Esophagus mucosa (tissue), 1 donor: ENCODE results near the gene NATD1. TPM values are rescaled to one million over a fixed set of nuclear protein-coding genes. Genes with fewer than 3 reads are reported as not detected.

Experiments
- ATAC-seq: fragments of 200-7000 bp; cut with Tn5 transposase; one replicate; pipeline ENCODE4 v1.9.1; 2020
- total RNA-seq: library from RNA; stranded (reverse); gene quantifications from one replicate; pipeline ENCODE4 v1.2.4, GENCODE V29; 2023
- donor health status: DM: yes; HTN: yes; CAD: no.

Gene NATD1
- total RNA-seq, 1 donor from 2014 or later: 2.1 TPM

GRCh38 chr17:21275579-21276263 lies 22.5 kb upstream of the NATD1 start:
- peak; percentile 90 for ATAC-seq

- ATAC-seq: peak; percentile 3
Measured at GRCh38 chr17:21275047-21275578, 21.9 kb upstream of the NATD1 start.

- ATAC-seq: peak; percentile 3
Measured at GRCh38 chr17:21272881-21273792, 19.9 kb upstream of the NATD1 start.

- ATAC-seq: peak; percentile 39
Measured at GRCh38 chr17:21272250-21272649, 19.0 kb upstream of the NATD1 start.

- no peak for ATAC-seq
Measured at GRCh38 chr17:21271454-21272183, 18.4 kb upstream of the NATD1 start.

- no peak for ATAC-seq
Measured at GRCh38 chr17:21269394-21269793, 16.2 kb upstream of the NATD1 start.

GRCh38 chr17:21268596-21269188 lies 15.5 kb upstream of the NATD1 start:
- ATAC-seq: peak; percentile 8

- ATAC-seq: peak; percentile 92
Measured at GRCh38 chr17:21263376-21263775, 10.2 kb upstream of the NATD1 start.

GRCh38 chr17:21262259-21262993 lies 9.2 kb upstream of the NATD1 start:
- ATAC-seq: peak; percentile 13

GRCh38 chr17:21258593-21258992 lies 5.4 kb upstream of the NATD1 start:
- ATAC-seq: no peak

- ATAC-seq: peak; percentile 78
Measured at GRCh38 chr17:21253646-21254441, 634 bp upstream of the NATD1 start.

- ATAC-seq: no peak
Measured at GRCh38 chr17:21252289-21252795, 868 bp downstream of the NATD1 start.

- no peak for ATAC-seq
Measured at GRCh38 chr17:21251337-21252010, 1.7 kb downstream of the NATD1 start.

GRCh38 chr17:21250854-21251253 lies 2.4 kb downstream of the NATD1 start:
- ATAC-seq: no peak

GRCh38 chr17:21249920-21250703 lies 3.1 kb downstream of the NATD1 start:
- ATAC-seq: no peak

- no peak for ATAC-seq
Measured at GRCh38 chr17:21249086-21249795, 4.0 kb downstream of the NATD1 start.

- no peak for ATAC-seq
Measured at GRCh38 chr17:21248500-21248899, 4.7 kb downstream of the NATD1 start.

- ATAC-seq: no peak
Measured at GRCh38 chr17:21247552-21248258, 5.5 kb downstream of the NATD1 start.
